GM19193 (cell line): ENCODE measurements around the gene CNOT3.

Source experiments
- POLR2A ChIP-seq: IDR thresholded peaks from 4 replicates; pipeline ENCODE4 v1.6.1; 2011; ENCODE audit not compliant: insufficient read depth, insufficient read length; ENCODE audit errors: extremely low read depth

Gene CNOT3

DNA sequence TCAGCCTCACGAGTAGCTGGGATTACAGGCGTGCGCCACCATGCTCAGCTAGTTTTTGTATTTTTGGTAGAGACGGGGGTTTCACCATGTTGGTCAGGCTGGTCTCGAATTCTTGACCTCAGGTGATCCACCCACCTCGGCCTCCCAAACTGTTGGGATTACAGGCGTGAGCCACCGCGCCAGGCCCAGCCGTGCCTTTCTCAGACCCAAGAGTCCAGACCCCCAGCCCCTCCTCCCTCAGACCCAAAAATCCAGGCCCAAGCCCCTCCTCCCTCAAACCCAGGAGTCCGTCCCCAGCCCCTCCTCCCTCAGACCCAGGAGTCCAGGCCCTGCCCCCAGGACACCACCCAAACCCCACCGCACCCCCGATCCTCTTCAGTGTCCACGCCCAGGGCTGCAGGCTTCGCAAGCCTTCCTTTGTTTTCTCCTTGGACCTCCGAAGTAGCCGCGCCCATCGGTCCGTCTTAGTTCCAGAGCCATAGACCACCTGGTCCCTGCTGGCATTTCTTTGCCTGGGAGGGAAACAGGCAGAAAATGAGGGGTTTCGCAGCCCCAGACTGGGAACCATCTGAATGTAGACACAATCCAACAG is 31.7 kb downstream of the CNOT3 start:
- no peak for TF ChIP-seq POLR2A

- no peak for TF ChIP-seq POLR2A
These were observed 35.2 kb downstream of the CNOT3 start, which contains the start of gene TMC4 for GRCh38 chr19:54172471-54173358. TSS of gene TMC4 (minus strand) at chr19:54173160. CDS start at chr19:54173117, 43 bp downstream.

DNA sequence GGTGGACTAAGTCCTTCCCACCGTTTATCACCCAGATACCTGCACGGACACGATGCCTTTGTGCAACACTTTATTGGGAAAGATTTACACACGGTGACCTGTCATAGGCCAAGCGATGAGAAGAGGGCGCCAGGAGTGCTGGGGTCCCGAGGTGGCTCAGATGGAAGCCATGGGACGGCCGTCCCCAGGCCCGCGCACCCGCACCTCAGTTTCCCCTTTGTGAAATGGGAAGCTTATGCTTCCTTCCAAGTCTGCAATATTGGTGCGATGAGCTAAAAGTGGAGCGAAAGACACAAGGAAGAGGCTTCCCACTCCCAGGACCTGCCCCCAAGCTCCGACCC is 35.8 kb downstream of the CNOT3 start:
- no peak for TF ChIP-seq POLR2A

DNA sequence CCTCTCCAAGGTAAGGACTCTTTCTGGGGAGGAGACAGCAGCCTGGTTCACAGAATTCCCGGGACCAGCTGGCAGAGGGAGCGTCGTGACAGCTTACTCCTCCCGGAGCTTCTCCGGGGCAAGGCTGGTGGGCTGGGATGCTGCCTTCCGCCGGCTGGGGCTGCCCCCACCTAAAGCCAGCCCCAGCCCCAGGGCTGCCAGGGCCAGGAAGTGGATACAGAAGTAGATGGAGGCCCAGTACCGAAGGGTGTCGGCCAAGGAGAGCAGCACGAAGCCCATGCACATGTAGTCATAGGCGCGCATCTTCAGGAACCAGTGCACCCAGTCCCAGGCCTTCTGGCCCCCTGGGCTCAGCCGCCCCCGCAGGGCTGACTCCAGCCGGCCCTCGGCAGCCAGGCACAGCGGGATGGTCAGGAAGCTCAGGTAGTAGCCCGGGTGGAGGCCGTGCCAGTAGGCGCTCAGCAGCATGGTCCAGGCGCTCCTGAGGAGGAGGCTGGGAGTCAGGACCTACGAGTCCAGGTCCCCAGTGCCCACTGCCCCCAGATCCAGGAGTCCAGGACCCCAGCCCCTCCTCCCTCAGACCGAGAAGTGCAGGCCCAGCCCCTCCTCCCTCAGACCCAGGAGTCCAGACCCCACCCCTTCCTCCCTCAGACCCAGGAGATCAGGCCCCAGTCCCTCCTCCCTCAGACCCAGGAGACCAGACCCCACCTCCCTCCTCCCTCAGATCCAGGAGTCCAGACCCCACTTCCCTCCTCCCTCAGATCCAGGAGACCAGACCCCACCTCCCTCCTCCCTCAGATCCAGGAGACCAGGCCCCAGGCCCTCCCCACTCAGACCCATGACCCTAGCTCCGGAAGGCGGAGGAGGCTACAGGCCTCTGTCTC is 36.6 kb downstream of the CNOT3 start:
- no peak for TF ChIP-seq POLR2A

GRCh38 chr19:54178581-54179261 is 41.2 kb downstream of the CNOT3 start:
- TF ChIP-seq POLR2A: no peak

DNA sequence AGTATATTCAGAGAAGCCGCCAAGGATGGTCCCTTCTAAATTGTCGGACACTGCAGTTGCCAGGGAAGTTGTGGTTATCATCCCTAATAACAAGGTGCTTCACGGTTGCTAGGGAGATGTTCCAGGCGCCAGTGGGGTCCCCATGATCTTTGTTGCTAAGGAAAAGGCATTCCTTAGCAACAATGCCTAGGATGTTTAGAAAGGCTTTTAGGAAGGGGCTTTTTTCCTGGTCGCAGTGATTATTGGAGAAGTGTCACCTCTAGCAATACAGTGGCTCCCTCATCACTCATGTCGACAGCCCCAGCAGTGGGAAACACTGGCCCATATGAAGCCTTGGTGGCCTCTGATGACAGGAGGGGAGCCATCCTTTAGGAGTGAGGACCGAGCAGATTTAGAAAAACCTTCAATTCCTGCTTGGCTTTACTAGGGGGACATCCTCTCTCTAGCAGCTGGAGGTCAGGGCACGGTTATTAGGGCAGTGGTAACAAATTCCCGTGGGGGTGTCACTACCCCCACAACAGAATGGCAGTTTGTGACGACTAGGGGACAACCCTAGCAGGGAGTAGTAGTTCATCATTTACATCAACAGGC is 41.8 kb downstream of the CNOT3 start:
- TF ChIP-seq POLR2A: no peak

- no peak for TF ChIP-seq POLR2A
These were observed 42.4 kb downstream of the CNOT3 start for GRCh38 chr19:54179921-54180461.

- TF ChIP-seq POLR2A: no peak
These were observed 43.1 kb downstream of the CNOT3 start for GRCh38 chr19:54180691-54181091.

- TF ChIP-seq POLR2A: no peak
These were observed 45.9 kb downstream of the CNOT3 start for GRCh38 chr19:54183431-54183830.

DNA sequence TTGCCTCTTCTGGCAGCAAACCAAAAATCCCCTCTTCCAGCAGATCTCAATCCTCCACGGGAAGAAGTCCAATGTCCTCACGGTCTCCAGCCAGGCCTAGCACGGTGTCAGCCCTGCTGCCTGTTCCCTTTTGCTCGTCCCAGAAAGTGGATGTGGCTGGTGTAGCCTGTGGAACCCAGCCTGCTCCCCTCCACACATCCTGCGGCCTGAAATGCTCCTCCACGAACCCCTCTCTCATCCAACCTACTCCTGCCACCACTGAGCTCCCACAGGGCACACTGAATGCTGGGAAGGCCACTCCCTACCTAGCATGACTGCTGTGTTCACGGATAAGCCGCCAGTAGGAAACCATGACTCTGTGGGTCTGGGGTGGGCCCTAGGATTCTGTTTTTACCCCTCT is 48.8 kb downstream of the CNOT3 start:
- TF ChIP-seq POLR2A: no peak

DNA sequence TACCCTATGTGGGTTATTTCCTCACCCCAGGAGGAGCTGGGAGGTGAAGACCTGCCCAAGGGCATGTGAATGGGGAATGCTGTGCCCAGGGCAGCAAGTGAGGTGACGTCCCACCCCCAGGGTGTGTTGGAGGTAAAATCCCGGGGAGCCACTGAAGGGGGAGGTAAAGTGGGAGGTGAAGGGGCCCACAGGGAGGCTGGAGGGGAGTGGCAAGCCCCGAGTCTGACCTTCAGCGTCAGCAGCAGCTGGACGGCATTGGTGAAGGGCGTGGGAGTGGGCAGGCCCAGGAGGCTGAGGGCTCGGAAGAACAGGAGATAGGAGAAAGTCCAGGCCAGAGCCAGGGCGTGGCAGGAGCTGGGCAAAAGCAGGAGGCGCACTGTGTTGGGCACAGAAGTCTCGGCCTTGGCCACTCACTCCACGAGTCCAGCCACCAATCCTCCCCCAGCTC is 49.4 kb downstream of the CNOT3 start:
- TF ChIP-seq POLR2A: no peak

DNA sequence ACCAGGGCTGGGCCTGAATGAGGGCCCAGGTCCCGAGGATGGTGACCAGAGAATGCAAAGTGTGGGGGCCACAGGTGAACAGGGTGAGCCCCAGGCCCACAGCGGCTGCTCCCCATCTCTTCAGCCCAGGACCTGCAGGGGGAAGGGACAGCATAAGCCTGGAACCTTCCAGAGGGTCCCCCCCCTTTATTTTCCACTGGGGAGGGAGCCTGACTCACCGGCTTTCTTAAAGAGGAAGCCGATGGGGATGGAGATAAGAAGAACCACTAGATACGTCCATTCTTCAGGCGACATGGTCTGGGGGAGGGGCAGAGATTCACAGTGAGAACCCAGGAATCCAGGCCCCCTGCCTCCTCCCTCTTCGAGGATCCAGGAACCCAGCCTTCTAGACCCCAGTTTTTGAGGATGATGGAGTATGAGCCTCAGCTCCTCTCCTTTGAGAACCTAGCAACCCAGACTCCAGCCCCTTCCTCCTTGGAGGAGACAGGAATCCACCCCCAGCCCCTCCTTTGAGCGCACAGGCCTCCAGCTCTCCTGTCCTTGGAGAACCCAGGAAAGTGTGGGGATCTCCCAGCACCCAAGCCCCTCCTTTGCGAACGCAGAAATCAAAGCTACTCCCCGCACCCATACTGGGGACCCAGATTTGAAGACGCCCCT is 50.8 kb downstream of the CNOT3 start:
- TF ChIP-seq POLR2A: no peak

- TF ChIP-seq POLR2A: peak; percentile 64
These were observed 51.7 kb downstream of the CNOT3 start, which contains the start of gene MBOAT7 for GRCh38 chr19:54189145-54189734. TSS of gene MBOAT7 (minus strand) at chr19:54189580. CDS start at chr19:54188508, 1,072 bp downstream.
